SKM-1 (cell line): Measurements from ENCODE around the gene UBA6.
"Not testable (repeated sequence)": the region's sequence is repeated elsewhere in the genome, so short reads cannot be mapped to it uniquely, and the experiment has no call there.

Experiments used
- DNase-seq: peaks from one replicate; lab custom pipeline; 2025; ENCODE audit not compliant: unreplicated experiment; lab: John Stamatoyannopoulos, UW

UBA6 gene

GRCh38 chr4:67714248-67714583 lies 13.3 kb upstream of the UBA6 start:
- DNase-seq, result no peak

DNA sequence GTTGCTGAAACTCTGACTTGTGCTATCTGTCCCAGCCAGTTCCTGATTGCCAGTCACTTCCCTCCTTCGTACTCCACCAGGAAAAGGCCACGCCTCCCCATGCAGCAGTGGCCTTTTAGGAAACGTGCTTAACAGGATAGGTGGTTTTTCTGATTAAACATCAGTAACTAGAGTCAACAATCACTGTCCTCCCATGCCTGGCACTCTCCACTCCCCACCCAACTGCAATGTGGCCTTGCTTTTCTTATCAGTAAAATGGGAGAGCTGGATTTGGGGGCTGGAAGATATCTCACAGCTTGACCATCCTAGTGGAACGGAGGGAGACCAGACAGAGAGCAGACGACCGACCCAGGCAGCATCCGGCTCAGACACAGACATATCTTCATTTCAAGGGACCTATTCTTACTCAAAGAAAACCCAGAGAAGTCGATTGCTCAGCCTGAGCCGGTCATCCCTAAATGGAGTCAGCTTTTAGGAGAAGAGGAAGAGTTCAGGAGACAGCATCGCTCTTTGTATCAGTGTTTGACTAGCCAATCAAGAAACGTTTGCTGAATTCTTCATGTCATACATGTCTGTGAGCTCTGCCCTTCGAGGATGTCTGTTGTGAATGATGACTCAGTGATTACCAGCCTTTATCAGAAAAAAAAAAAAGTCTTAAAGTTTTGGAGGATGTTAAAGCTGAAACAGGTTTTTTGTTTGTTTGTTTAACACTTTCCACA lies 12.7 kb upstream of the UBA6 start:
- no peak for DNase-seq

GRCh38 chr4:67712650-67713528 lies 11.9 kb upstream of the UBA6 start:
- no peak for DNase-seq

DNA sequence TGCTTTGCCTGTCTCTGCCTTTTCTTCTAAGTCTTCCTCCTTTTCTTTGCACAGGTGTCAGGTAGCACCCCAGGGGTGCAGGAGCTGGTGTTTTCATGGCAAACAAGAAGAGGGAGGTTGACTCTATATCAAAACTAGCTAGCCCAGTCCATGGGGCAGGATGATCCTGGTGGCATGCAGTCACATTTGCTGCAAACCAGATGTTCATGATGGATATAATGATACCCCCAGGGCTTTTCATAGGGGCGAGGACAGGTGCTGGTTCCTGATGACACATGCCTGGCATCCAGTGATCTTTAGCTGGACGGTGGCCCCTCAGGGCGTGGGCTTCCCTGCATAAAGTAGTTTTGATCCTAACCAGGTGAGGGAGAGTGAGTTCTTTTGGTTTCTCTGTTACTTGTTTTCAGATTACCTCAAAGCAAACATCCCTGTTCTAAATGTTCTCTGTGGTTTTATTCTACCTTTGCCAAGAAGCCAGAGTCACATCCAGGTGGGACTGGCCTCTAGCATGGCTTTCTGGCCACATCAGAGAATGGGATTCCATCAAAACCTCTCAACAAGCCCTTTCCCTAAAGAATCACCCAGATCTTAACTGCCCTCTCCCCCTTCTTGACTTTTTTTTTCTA lies 11.2 kb upstream of the UBA6 start:
- DNase-seq, result no peak

GRCh38 chr4:67706682-67707081 lies 5.7 kb upstream of the UBA6 start:
- DNase-seq, result not testable (repeated sequence)

GRCh38 chr4:67704843-67705242 lies 3.9 kb upstream of the UBA6 start:
- no peak for DNase-seq

- DNase-seq, result no peak
Measured at GRCh38 chr4:67702166-67702565, 1.2 kb upstream of the UBA6 start.

DNA sequence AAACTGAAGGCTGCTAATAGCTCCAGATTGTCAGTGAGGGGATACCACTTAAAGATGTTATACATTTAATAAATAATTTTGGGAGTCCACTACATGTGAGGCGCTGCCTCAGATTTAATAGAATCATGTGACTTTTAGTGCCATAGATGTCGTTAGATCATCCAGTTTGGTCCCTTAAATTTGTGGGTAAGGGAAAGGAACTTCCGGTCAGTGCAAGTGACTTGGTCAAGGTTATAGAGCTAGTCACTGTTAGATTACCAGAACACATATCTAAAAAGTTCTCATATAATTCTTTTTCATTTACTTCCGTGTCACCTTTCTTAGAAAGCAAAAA lies 529 bp upstream of the UBA6 start:
- DNase-seq, result no peak

GRCh38 chr4:67700116-67700737 lies 728 bp downstream of the UBA6 start:
- no peak for DNase-seq

GRCh38 chr4:67699603-67700002 lies 1.4 kb downstream of the UBA6 start:
- no peak for DNase-seq

DNA sequence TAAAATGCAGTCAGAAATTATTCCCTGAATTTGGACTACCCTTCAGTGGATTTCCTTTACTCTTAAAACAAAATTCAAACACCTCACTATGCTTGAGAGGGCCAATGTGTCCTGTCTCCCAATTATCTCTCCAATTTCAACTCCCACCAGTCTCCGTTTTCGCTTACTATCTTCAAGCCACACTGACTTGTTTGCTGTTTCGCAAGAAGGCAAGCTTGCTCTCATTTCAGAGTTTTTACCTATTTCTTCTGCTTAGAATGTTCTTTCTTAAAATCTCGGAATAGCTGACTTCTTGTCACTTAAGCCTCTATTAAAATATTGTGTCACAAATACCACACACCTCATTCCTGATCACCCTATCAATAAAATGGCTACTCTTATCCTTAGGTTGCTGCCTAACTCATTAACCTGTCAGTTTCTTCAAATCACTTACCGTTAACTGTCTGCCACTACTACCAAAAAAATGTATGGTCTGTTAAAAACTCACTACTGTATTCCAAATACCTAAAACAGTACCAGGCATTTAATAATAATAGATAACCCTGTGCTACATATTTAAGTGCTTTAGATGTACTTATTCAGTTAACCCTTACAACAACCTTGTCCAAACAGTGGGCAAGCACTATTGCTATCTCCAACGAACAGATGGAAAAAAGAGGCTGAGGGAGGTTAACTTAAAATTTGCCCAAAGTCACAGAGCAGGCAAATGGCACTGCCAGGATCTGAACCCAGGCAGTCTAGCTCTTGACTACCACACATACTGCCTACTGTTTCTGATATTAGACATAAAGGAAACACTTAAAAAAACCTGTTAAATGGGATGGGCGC lies 2.9 kb downstream of the UBA6 start:
- DNase-seq, result no peak

GRCh38 chr4:67696061-67696460 lies 4.9 kb downstream of the UBA6 start:
- DNase-seq, result no peak

DNA sequence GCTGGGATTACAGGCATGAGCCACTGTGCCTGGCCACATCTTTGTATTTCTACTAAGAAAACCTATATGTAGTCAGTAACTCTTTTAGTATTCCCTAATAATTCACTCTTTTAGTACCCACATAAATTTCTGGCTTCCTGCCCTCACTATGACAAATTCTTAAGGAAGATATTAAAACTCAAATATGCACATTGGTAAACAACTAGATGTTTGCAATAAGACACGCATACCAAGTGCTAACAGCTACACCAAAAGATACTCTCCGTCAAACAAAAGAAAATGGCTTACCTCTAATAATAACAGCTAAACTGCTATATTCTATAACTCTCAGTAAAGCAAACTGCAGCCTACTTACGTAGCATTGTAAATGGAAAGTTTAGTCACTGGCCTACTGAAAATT lies 6.3 kb downstream of the UBA6 start:
- no peak for DNase-seq

DNA sequence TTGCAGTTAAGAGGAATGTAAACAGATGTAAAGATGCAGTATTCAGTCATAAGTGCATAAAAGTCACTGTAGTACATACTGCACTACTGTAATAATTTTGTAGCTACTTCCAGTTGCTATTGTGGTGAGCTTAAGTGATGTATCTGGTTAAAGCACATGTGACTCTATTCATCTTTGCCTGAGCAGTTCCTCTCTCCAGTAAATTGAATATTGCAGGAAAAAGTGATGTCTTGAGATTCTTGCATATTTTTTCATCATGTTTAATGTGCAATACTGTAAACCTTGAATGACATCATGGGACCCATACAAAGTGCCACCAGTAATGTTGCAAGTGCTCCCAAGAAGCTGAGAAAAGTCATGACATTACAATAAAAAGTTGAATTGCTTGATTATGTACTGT lies 9.6 kb downstream of the UBA6 start:
- DNase-seq, result no peak

- DNase-seq, result no peak
Measured at GRCh38 chr4:67687636-67688035, 13.3 kb downstream of the UBA6 start.

DNA sequence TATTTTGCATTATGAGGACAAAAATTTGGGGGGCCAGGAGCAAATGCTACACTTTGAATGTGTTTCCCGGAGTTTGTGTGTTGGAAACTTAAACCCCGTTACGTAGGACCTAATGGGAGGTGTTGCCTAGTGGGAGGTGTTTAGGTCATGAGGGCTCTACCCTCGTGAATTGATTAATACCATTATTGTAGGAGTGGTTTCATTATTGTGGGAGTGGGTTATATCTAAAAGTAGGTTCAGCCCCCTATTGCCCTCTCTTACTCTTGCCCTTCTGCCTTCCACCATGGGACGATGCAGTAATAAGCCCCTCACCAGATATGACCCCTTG lies 15.5 kb downstream of the UBA6 start:
- DNase-seq, result no peak

- no peak for DNase-seq
Measured at GRCh38 chr4:67684839-67685531, 16.0 kb downstream of the UBA6 start.

DNA sequence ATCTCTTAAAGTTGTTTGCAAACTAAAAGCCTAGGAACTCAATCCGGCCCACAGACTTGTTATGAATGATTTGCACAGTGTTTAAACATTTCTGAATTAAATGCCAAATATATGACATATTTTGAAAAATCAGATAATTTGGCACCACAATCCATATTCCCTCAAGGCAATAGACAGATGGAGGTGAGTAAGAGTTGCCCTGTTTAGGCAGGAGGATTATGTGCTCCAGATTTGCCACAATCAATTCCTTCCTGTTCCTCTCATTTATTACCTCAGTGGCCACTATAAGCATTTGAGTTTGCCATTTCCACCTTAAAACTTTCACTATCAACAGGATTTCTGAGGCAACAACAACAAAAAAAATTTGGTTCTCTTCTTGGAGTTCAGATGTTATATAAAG lies 18.7 kb downstream of the UBA6 start:
- no peak for DNase-seq

- no peak for DNase-seq
Measured at GRCh38 chr4:67680581-67681222, 20.3 kb downstream of the UBA6 start.

DNA sequence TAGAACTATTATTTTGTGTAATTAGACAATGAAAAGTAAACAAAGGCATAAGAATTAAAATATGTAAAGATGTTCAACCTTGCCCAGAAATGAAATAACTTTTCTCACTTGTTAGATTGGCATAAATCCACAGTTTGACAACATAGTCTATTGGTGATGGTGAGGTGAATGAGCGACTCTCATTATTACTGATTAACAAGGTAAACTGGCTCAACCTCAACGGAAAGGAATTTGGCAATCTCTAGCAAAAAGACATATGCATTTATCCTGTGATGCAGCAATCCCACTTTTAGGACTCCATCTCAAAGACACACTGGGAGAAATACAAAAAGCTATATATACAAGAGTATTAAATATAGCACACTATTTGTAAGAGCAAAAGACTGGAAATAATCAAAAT lies 22.3 kb downstream of the UBA6 start:
- DNase-seq, result no peak
